ENCODE results near the gene RAD23A.
"Not testable (repeated sequence)": the region's sequence is repeated elsewhere in the genome, so short reads cannot be mapped to it uniquely, and the experiment has no call there.

The RAD23A gene

GRCh38 chr19:12953799-12954611, 8.3 kb downstream of the RAD23A start:
- FAIRE-seq (no peak), DNase-seq (ENCODE audit: insufficient read length, low spot score) (no peak)

GRCh38 chr19:12954612-12954962, 8.9 kb downstream of the RAD23A start:
- FAIRE-seq (no peak), DNase-seq (ENCODE audit: insufficient read length, low spot score) (no peak)

GRCh38 chr19:12955575-12955974, 9.9 kb downstream of the RAD23A start:
- not testable (repeated sequence) for FAIRE-seq; DNase-seq (ENCODE audit: insufficient read length, low spot score)

GRCh38 chr19:12955996-12956395, 10.3 kb downstream of the RAD23A start:
- DNase-seq (ENCODE audit: insufficient read length, low spot score) (no peak), FAIRE-seq (no peak)

GRCh38 chr19:12956446-12957388, 11.1 kb downstream of the RAD23A start, which contains the start of gene GADD45GIP1:
Gene GADD45GIP1, minus strand, starts transcription at chr19:12957223. Its CDS starts 11 bp downstream, at chr19:12957212.
- DNase-seq (ENCODE audit: insufficient read length, low spot score) (peak; percentile 72), FAIRE-seq (peak; percentile 80)

- not testable (repeated sequence) for FAIRE-seq; DNase-seq (ENCODE audit: insufficient read length, low spot score)
Measured at GRCh38 chr19:12957389-12957952, 11.8 kb downstream of the RAD23A start.

- no peak for DNase-seq (ENCODE audit: insufficient read length, low spot score)
- FAIRE-seq: no peak
Measured at GRCh38 chr19:12959481-12959880, 13.8 kb downstream of the RAD23A start.

- DNase-seq (ENCODE audit: insufficient read length, low spot score) (peak; percentile 77), FAIRE-seq (peak; percentile 80)
Measured at GRCh38 chr19:12965017-12965811, 19.6 kb downstream of the RAD23A start.

- DNase-seq (ENCODE audit: insufficient read length, low spot score): no peak
- FAIRE-seq: no peak
Measured at GRCh38 chr19:12965812-12966135, 20.1 kb downstream of the RAD23A start.

GRCh38 chr19:12967907-12968306, 22.2 kb downstream of the RAD23A start:
- FAIRE-seq (no peak), DNase-seq (ENCODE audit: insufficient read length, low spot score) (no peak)

- FAIRE-seq (no peak), DNase-seq (ENCODE audit: insufficient read length, low spot score) (no peak)
Measured at GRCh38 chr19:12969292-12969988, 23.8 kb downstream of the RAD23A start, which contains the start of gene DAND5. Gene DAND5, plus strand, starts transcription at chr19:12969576. Its CDS starts 85 bp downstream, at chr19:12969661.

GRCh38 chr19:12970070-12970820, 24.6 kb downstream of the RAD23A start:
- DNase-seq (ENCODE audit: insufficient read length, low spot score): no peak

GRCh38 chr19:12973236-12973635, 27.6 kb downstream of the RAD23A start:
- FAIRE-seq: no peak
- DNase-seq (ENCODE audit: insufficient read length, low spot score): no peak

More at GRCh38 chr19:12970070-12970820, 24.6 kb downstream of the RAD23A start:
- no peak for FAIRE-seq

- DNase-seq (ENCODE audit: insufficient read length, low spot score): no peak
Measured at GRCh38 chr19:12974301-12975220, 28.9 kb downstream of the RAD23A start.

GRCh38 chr19:12975221-12975741, 29.6 kb downstream of the RAD23A start:
- FAIRE-seq (no peak), DNase-seq (ENCODE audit: insufficient read length, low spot score) (no peak)

More at GRCh38 chr19:12974301-12975220, 28.9 kb downstream of the RAD23A start:
- FAIRE-seq: no peak

GRCh38 chr19:12976109-12976508, 30.4 kb downstream of the RAD23A start:
- DNase-seq (ENCODE audit: insufficient read length, low spot score); FAIRE-seq: not testable (repeated sequence)

GRCh38 chr19:12979974-12980373, 34.3 kb downstream of the RAD23A start:
- no peak for FAIRE-seq
- DNase-seq (ENCODE audit: insufficient read length, low spot score): no peak

GRCh38 chr19:12982648-12983047, 37.0 kb downstream of the RAD23A start:
- no peak for DNase-seq (ENCODE audit: insufficient read length, low spot score)
- no peak for FAIRE-seq

Measured in GM19239 (cell line).